Lung (tissue), 12 donors: ENCODE measurements around the gene SPATA7. TPM values are rescaled to one million over a fixed set of nuclear protein-coding genes. Genes with fewer than 3 reads are reported as not detected.

Source experiments
- ATAC-seq: fragments of 200-7000 bp; cut with Tn5 transposase; one replicate; pipeline ENCODE4 v1.9.1; 2020; ENCODE audit warnings: moderate number of reproducible peaks; ENCODE audit not compliant: insufficient read depth, low FRiP score
- DNase-seq, 3 donors: peaks; one replicate each; pipeline ENCODE4 v3.0.0-alpha.2; 2013 to 2017
- H3K27ac ChIP-seq, 2 donors: one replicate each; pipeline ENCODE4 v1.5.1; 2013; ENCODE audit warnings: mild to moderate bottlenecking in 2 of 2, moderate library complexity in 2 of 2, control low read depth in 1 of 2, inconsistent platforms in 1 of 2, low read depth in 1 of 2, low read length in 1 of 2
- H3K27me3 ChIP-seq, 3 donors: one replicate each; pipeline ENCODE4 v1.5.1; 2013; ENCODE audit warnings: low read length in 2 of 3; ENCODE audit not compliant: control insufficient read depth in 3 of 3, insufficient read depth in 3 of 3
- H3K36me3 ChIP-seq, 4 donors: one replicate each; pipeline ENCODE4 v1.5.1; 2013; ENCODE audit warnings: low read length in 4 of 4, mild to moderate bottlenecking in 1 of 4, moderate library complexity in 1 of 4; ENCODE audit not compliant: control insufficient read depth in 4 of 4, insufficient read depth in 4 of 4
- H3K4me1 ChIP-seq, 5 donors: one replicate each; pipeline ENCODE4 v1.5.1; 2013; ENCODE audit warnings: low read length in 5 of 5, mild to moderate bottlenecking in 2 of 5, moderate library complexity in 1 of 5; ENCODE audit not compliant: control insufficient read depth in 5 of 5, insufficient read depth in 5 of 5
- H3K4me3 ChIP-seq: one replicate; pipeline ENCODE4 v1.5.1; 2013; ENCODE audit warnings: mild to moderate bottlenecking, control low read depth, moderate library complexity
- H3K9ac ChIP-seq, 2 donors: one replicate each; pipeline ENCODE4 v1.5.1; 2013; ENCODE audit warnings: low read length in 2 of 2, control low read depth in 1 of 2; ENCODE audit not compliant: insufficient read depth in 1 of 2
- H3K9me3 ChIP-seq, 4 donors: one replicate each; pipeline ENCODE4 v1.5.1; 2013; ENCODE audit warnings: low read length in 3 of 4, mild to moderate bottlenecking in 1 of 4, moderate library complexity in 1 of 4; ENCODE audit not compliant: control insufficient read depth in 4 of 4, insufficient read depth in 3 of 4
- WGBS, 2 donors: extraction: QIAGEN DNeasy Blood & Tissue Kit; methylation state at CpG; one replicate each; pipeline ENCODE4 v1.1.7; 2013; 5-methylcytosine and 5-hydroxymethylcytosine counted together
- polyA plus RNA-seq, 2 donors: library from polyadenylated mRNA; stranded (reverse); fragments of 200-250 nt; gene quantifications; one replicate each; pipeline ENCODE4 v1.2.1, GENCODE V29; 2013
- total RNA-seq, 2 donors: library from RNA; depleted of rRNA in 1 of 2; stranded (reverse); fragments of >200 nt in 1 of 2; gene quantifications; one replicate each; pipeline ENCODE4 v1.2.1, GENCODE V29; 2014 to 2021
- TF ChIP-seq, protein P1 (sequence below): IDR thresholded peaks from 2 replicates; pipeline ENCODE4 v1.5.1; 2012; ENCODE audit warnings: mild to moderate bottlenecking; ENCODE audit errors: control extremely low read depth, extremely low read depth
- donor health status: control.
- donor health status: control.
- donor health status: Bipolar disorder and iron deficiency.
- donor health status: healthy.
- donor health status: DM: yes; HTN: yes; CAD: no.

The SPATA7 gene
- total and polyA plus RNA-seq, 4 donors: 4.3 to 34.0 (median 9.7) TPM

DNA sequence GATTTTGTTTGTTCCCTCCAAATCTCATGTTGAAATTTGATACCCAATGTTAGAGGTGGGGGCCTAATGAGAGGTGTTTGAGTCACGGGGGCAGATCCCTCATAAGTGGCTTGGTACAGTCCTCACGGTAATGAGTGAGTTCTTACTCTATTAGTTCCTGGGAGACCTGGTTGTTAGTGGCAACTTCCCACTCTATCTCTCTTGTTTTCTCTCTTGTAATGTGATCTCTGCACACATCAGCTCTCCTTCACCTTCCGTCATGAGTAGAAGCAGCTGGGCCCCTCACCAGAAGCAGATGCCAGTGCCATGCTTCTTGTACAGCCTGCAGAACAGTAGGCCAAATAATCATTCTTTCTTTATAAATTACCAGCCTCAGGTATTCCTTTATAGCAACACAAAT is 32.8 kb upstream of the SPATA7 start:
- Histone ChIP-seq H3K27ac (no peak overlapping the region), H3K9me3 (no peaks in the 10 kb centered on the region), H3K4me1 (no peaks in the 10 kb centered on the region), H3K27me3 (no peaks in the 10 kb centered on the region), H3K4me3 (no peak overlapping the region), H3K9ac (no peak overlapping the region), H3K36me3 (no peaks in the 10 kb centered on the region)
- DNase-seq: no peak
- TF ChIP-seq, protein P1, sequence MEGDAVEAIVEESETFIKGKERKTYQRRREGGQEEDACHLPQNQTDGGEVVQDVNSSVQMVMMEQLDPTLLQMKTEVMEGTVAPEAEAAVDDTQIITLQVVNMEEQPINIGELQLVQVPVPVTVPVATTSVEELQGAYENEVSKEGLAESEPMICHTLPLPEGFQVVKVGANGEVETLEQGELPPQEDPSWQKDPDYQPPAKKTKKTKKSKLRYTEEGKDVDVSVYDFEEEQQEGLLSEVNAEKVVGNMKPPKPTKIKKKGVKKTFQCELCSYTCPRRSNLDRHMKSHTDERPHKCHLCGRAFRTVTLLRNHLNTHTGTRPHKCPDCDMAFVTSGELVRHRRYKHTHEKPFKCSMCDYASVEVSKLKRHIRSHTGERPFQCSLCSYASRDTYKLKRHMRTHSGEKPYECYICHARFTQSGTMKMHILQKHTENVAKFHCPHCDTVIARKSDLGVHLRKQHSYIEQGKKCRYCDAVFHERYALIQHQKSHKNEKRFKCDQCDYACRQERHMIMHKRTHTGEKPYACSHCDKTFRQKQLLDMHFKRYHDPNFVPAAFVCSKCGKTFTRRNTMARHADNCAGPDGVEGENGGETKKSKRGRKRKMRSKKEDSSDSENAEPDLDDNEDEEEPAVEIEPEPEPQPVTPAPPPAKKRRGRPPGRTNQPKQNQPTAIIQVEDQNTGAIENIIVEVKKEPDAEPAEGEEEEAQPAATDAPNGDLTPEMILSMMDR: no peak
- 51 to 74% methylated on average over 3 of the region's 3 CpGs for WGBS, 2 donors
- ATAC-seq: no peak

DNA sequence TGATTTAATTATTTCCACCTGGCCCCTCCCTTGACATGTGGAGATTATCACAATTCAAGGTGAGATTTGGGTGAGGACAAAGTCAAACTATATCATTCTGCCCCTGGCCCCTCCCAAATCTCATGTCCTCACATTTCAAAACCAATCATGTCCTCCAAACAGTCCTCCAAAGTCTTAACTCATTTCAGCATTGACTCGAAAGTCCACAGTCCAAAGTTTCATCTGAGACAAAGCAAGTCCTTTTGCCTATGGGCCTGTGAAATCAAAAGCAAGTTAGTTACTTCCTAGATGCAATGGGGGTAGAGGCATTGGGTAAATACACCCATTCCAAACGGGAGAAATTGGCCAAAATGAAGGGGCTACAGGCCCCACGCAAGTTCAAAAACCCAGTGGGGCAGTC is 31.1 kb upstream of the SPATA7 start:
- WGBS, 2 donors: 78 to 85% methylated on average over 3 of the region's 3 CpGs
- no peak overlapping the region for H3K9ac ChIP-seq
- no peaks in the 10 kb centered on the region for H3K9me3 ChIP-seq
- H3K27me3 ChIP-seq: no peaks in the 10 kb centered on the region
- H3K4me3 ChIP-seq: no peak overlapping the region
- no peak overlapping the region for H3K27ac ChIP-seq
- ATAC-seq (no peak), DNase-seq (no peak)
- TF ChIP-seq, protein P1: no peak
- no peaks in the 10 kb centered on the region for H3K36me3 ChIP-seq
- H3K4me1 ChIP-seq: no peaks in the 10 kb centered on the region

DNA sequence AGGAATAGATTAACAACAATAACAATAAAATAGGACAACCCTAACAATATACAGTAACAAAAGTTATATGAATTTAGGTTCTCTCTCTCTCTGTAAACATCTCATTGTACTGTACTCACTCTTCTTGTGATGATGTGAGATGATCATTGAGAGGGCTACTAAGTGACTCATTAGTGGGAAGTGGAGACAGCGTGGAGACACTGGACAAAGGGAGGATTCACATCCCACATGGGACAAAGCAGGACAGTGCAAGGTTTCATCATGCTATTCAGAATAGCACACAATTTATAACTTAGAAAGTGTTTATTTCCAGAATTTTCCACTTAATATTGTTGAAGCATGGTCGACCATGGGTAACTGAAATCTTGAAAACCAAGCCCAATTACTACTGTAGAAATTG is 26.0 kb upstream of the SPATA7 start:
- WGBS, 2 donors: 71 to 85% methylated on average over 2 of the region's 2 CpGs

DNA sequence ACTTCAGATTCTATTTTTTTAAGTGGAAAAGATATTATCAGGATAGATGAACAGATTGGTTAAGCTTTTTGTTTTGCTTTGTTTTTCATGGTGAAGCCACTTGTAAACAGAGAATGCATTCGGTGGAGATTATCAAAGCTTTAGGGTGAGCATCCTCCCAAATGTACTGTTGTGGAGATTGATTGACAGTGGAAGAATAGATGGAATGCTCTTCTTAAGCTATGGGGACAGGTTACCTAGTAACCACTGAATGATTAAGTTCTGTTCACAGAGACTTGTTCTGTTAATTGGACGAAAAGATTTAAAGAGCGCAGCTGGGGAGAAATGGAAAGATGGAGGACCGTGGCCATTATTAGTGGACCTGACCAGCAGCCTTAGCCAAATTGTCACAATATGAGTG is 21.8 kb upstream of the SPATA7 start:
- Histone ChIP-seq H3K4me1 (no peaks in the 10 kb centered on the region), H3K9ac (no peak overlapping the region), H3K27me3 (no peaks in the 10 kb centered on the region), H3K36me3 (no peaks in the 10 kb centered on the region), H3K4me3 (no peak overlapping the region), H3K27ac (no peak overlapping the region), H3K9me3 (no peaks in the 10 kb centered on the region)
- TF ChIP-seq, protein P1: no peak
- ATAC-seq (no peak), DNase-seq (no peak)
- 74 to 81% methylated on average over 4 of the region's 4 CpGs for WGBS, 2 donors

More for the DNA sequence above, 26.0 kb upstream of the SPATA7 start:
- DNase-seq (no peak), ATAC-seq (no peak)
- H3K27me3 ChIP-seq: no peaks in the 10 kb centered on the region
- H3K9me3 ChIP-seq: no peaks in the 10 kb centered on the region
- TF ChIP-seq, protein P1: no peak
- no peaks in the 10 kb centered on the region for H3K4me1 ChIP-seq
- H3K36me3 ChIP-seq: no peaks in the 10 kb centered on the region
- H3K9ac ChIP-seq: no peak overlapping the region
- no peak overlapping the region for H3K27ac ChIP-seq
- H3K4me3 ChIP-seq: no peak overlapping the region
